Neural progenitor cell (in vitro differentiated cells): ENCODE data around the gene CHAF1A.

ENCODE experiments used
- CTCF ChIP-seq: fragments of 200-600 bp; sonication (generic); IDR thresholded peaks from 2 replicates; pipeline ENCODE4 v1.5.1; 2017; ENCODE audit warnings: antibody characterized with exemption, mild to moderate bottlenecking
- EZH2 ChIP-seq: fragments of 200-600 bp; sonication (generic); IDR thresholded peaks from 2 replicates; pipeline ENCODE4 v1.6.1; 2017; ENCODE audit warnings: antibody characterized with exemption, mild to moderate bottlenecking, moderate library complexity

- TF ChIP-seq CTCF, result no peak
- no peak for TF ChIP-seq EZH2
Measured at GRCh38 chr19:4449639-4450028, 47.2 kb downstream of the CHAF1A start.
